ENCODE data around the gene RAB5B. TPM values are rescaled to one million over a fixed set of nuclear protein-coding genes. Genes with fewer than 3 reads are reported as not detected.

RAB5B gene
- total RNA-seq, 2 donors from 2014 or later = 70.3 to 89.2 TPM

- ATAC-seq (ENCODE audit: insufficient number of reproducible peaks, low FRiP score, low read depth) = no peak
- DNase-seq (ENCODE audit: low spot score) = no peak
- H3K36me3 ChIP-seq = no peaks in the 10 kb centered on the region
- H3K4me1 ChIP-seq (ENCODE audit: control insufficient read depth in 1 of 2, low read depth in 2 of 2) = peaks cover 19 to 53% of the 10 kb centered on the region in 2 donors
- peak overlapping the region; percentile 80 to 92 for H3K27ac ChIP-seq
- no peaks in the 10 kb centered on the region for H3K9me3 ChIP-seq
- no peak for TF ChIP-seq CTCF (IDR thresholded peaks at IDR 0.05)
- no peaks in the 10 kb centered on the region for H3K27me3 ChIP-seq (replicated peaks; ENCODE audit: insufficient read depth)
- peak overlapping the region; percentile 80 for H3K4me3 ChIP-seq
Observed at GRCh38 chr12:55931780-55932550, 41.9 kb upstream of the RAB5B start.

- peak overlapping the region; percentile 80 for H3K4me3 ChIP-seq
- no peaks in the 10 kb centered on the region for H3K27me3 ChIP-seq (replicated peaks; ENCODE audit: insufficient read depth)
- no peaks in the 10 kb centered on the region for H3K9me3 ChIP-seq
- peak overlapping the region; percentile 0 to 92 for H3K27ac ChIP-seq
- no peaks in the 10 kb centered on the region for H3K36me3 ChIP-seq
- TF ChIP-seq CTCF (IDR thresholded peaks at IDR 0.05) = no peak
- H3K4me1 ChIP-seq (ENCODE audit: control insufficient read depth in 1 of 2, low read depth in 2 of 2) = peaks cover 19 to 53% of the 10 kb centered on the region in 2 donors
- DNase-seq (ENCODE audit: low spot score) (no peak), ATAC-seq (ENCODE audit: insufficient number of reproducible peaks, low FRiP score, low read depth) (no peak)
Observed at GRCh38 chr12:55932551-55932910, 41.3 kb upstream of the RAB5B start.

GRCh38 chr12:55933169-55933798 is 40.6 kb upstream of the RAB5B start:
- no peaks in the 10 kb centered on the region for H3K9me3 ChIP-seq
- H3K4me1 ChIP-seq (ENCODE audit: control insufficient read depth in 1 of 2, low read depth in 2 of 2) = peaks cover 16 to 49% of the 10 kb centered on the region in 2 donors
- no peak for TF ChIP-seq CTCF (IDR thresholded peaks at IDR 0.05)
- no peak for DNase-seq (ENCODE audit: low spot score)
- peak overlapping the region; percentile 80 for H3K4me3 ChIP-seq
- no peaks in the 10 kb centered on the region for H3K36me3 ChIP-seq
- no peaks in the 10 kb centered on the region for H3K27me3 ChIP-seq (replicated peaks; ENCODE audit: insufficient read depth)
- peak overlapping the region; percentile 0 to 92 for H3K27ac ChIP-seq
- ATAC-seq (ENCODE audit: insufficient number of reproducible peaks, low FRiP score, low read depth) = no peak

GRCh38 chr12:55933799-55934742 is 39.8 kb upstream of the RAB5B start:
- DNase-seq (ENCODE audit: low spot score) (no peak), ATAC-seq (ENCODE audit: insufficient number of reproducible peaks, low FRiP score, low read depth) (no peak)
- no peak overlapping the region for H3K27ac ChIP-seq
- no peak overlapping the region for H3K4me3 ChIP-seq
- no peaks in the 10 kb centered on the region for H3K36me3 ChIP-seq
- no peaks in the 10 kb centered on the region for H3K27me3 ChIP-seq (replicated peaks; ENCODE audit: insufficient read depth)
- H3K4me1 ChIP-seq (ENCODE audit: control insufficient read depth in 1 of 2, low read depth in 2 of 2) = peaks cover 13 to 41% of the 10 kb centered on the region in 2 donors
- no peak for TF ChIP-seq CTCF (IDR thresholded peaks at IDR 0.05)
- H3K9me3 ChIP-seq = no peaks in the 10 kb centered on the region

GRCh38 chr12:55934773-55935172 is 39.1 kb upstream of the RAB5B start:
- ATAC-seq (ENCODE audit: insufficient number of reproducible peaks, low FRiP score, low read depth) (no peak), DNase-seq (ENCODE audit: low spot score) (no peak)
- Histone ChIP-seq H3K27ac (no peak overlapping the region), H3K27me3 (replicated peaks; ENCODE audit: insufficient read depth) (no peaks in the 10 kb centered on the region), H3K4me3 (no peak overlapping the region), H3K4me1 (ENCODE audit: control insufficient read depth in 1 of 2, low read depth in 2 of 2) (peaks cover 13 to 38% of the 10 kb centered on the region in 2 donors), H3K36me3 (no peaks in the 10 kb centered on the region), H3K9me3 (no peaks in the 10 kb centered on the region)
- no peak for TF ChIP-seq CTCF (IDR thresholded peaks at IDR 0.05)
